Anterior cingulate cortex (tissue), 58 donors: ENCODE results near the gene SLC25A22.
A peak's percentile ranks its signal among the peaks of the same experiment; 100 is the strongest.

Experiments used
- DNase-seq, 58 donors: peaks; one replicate each; lab custom pipeline; 2025; lab: John Stamatoyannopoulos, UW

The SLC25A22 gene

DNA sequence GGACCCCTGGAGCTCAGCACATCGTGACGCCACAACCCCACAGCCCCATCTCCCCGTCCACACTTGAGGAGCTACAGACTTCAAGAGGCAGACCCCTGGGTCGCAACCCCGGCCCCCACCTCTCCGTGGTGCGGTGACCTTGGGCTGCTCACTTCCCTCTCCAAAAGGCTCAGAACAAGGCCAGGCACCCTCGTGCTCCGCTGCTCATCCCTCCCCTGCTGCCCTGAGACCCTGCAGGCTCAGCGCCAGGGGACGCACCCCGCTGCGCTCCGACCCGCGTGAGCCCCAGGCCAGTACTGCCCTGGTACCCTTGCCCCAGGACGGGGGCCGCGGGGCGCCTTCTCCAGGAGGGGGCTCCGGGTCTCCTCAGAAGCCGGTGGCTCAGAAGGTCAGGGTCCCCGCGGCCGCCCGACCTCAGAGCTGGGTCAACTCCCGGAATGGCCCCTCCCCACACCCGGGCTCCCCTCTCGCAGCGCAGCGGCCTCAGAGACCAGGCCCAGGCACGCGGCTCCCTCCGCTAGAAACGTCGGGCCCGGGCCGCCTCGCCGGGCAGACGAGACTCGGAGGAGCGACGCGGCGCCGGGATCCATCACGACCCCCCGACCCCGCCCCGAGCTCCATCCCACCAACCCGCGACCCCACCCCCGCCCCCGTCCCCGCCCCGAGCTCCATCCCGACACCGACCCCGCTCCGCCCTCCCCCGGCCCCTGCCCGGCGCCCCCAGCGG lies 21.4 kb downstream of the SLC25A22 start:
- peak in 1 of 58 donors; percentile 72 for DNase-seq

DNA sequence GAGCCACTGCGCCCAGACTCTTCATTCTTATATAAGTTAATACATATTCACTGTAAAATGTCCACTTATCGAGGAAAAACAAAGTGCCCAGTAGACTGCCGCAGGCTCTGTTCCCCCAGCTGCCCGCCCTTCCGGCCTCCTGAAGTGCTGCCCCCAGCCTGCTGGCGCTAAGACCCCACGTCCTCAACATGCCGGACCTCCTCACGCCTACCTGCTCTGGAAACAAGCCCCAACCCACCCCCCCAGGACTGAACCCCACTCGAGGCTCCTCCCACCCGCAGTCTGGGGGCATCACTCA lies 21.9 kb downstream of the SLC25A22 start:
- DNase-seq: no peak

DNA sequence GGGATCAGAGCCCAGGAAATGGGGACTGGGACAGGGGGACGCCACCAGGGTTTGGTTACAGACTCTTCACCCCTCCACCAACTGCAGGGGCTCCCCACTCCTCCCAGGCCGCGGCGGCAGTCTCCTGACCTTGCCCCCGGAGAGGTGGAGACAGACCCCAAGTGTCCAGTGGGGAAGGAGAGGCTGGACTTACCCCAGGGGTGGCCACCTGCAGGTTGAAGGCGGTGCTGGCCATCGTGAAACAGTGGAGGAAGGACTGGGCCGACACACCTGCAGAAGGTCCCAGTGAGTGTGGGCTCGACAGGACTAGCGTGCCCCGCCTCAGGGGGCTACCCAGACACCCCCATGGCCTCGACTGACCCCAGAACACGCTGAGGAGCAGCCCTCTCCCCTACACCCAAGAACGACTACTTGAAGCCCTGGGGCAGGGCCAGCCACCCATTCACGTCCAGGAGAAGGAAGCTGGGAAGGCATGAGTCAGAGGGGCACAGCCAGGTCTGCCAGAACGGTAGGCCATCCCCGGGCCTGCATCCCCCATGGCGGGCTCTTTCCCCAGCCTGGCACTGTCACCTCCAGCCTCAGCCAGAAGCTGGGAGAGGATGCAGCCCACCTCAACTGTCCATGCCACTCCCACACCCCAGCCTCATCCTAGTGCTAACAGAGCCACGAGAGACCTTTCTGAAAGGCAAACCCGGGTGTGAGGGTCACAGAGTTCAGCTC lies 23.0 kb downstream of the SLC25A22 start:
- DNase-seq: no peak

DNA sequence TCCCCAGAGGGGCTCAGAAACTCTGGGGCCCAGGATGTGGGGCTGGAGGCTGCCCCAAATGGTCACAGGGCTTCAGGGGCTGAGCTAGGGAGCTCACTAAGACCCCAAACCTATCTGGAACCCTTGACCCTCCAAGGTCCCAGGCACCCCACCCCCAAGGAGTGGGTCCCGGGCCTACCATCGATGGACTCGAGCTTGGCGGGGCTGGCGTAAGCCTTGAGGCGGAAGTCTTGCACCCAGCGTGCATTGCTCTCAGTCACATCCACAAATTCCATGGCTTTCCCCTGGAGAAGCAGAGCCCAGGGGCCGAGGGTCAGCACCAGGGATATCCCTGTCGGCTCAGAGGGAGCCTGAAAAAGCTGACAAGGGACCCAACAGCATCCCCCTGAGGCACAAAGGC lies 24.3 kb downstream of the SLC25A22 start:
- DNase-seq: no peak

DNA sequence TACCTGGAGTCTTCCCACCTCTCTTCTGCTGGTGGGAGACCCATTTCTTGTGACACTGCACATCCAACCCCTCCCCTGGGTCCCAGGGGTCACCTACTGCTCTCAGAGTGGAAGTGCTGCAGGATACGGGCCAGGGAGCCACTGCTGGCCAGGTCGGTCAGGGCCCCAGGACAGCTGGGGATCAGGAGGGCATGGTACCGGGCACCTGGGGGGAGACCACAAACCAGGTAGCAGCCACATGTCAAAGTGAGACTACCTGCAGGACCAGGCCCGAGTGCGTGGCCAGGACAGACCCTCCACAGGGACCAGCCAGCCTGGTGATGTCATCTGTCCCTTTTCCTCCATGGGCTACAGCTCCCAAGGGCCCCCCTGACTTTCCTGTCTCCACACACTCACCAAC lies 24.7 kb downstream of the SLC25A22 start:
- no peak for DNase-seq

DNA sequence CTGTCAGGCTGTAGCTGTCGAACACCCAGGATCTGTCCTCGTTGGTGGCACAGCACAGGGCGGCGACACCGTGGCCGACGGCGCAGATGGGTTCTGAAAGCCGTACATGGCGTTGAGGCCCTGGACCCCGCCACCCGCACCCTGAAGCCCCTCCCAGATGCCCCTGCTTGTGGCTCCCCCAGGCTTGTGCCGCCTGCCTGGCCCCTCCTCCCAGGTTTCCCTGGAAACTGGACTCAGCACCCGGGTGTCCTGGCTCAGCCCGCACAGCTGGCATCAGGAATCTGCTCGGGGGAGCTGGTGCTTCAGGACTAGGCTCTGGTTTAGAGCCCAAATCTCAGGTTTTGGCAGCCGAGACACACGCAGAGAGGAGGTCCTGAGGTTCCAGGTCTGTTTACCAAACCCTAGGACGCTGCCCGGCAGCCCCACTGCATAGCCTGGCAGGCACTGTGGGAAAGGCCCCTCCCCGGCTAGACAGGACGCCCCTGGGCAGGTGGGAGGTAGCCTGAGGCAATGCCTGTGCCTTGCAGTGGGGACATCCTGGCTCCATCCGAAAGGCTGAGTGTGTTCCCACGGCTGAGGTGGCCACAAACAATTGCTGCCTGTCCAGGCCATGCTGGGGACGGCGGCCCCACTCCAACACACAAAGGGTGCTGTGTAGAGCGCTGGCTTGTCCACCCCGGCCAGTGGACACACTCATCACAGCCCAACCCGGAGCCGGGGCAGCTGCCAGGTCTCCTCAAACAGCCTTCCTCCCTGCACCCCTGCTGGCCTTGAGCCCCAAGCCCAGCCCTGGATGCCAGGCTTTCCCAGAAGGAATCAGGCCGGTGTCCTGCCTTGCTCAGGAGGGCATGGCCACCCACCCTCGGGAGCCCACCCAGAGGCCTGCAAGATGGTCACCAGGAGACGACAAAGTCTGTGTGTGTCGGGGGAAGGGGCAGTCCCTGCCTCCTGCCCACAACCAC lies 25.4 kb downstream of the SLC25A22 start:
- DNase-seq: peak in 56 of 58 donors; percentile 30 to 97 (median 88)

DNA sequence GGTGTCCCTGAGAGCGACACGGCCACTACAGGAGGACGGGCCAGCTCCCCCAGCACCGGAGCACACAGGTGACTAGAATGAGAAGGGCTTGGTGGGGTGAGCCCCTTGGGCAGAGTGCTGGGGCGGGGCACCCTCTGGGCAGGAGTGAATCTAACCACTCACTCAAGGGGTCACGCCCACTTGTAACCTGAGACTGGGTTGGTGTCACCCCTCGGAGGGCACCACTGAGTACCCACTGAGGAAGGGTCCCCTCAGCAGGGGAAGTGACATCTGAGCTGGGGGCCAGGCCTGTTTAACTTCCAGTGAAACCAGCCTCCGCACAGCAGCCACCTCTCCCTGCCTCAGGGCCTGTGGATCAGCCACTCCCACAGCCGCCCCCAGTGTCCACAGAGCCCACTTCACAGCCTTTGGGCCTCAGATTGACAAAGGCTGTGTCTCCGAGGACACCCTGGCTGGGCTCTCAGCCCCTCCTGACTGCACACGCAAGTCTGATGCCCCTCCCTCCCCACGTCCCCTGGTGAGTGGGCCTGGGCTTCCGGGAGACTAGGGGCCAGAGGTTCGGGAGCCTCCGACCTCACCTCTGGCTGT lies 26.4 kb downstream of the SLC25A22 start:
- DNase-seq: no peak

DNA sequence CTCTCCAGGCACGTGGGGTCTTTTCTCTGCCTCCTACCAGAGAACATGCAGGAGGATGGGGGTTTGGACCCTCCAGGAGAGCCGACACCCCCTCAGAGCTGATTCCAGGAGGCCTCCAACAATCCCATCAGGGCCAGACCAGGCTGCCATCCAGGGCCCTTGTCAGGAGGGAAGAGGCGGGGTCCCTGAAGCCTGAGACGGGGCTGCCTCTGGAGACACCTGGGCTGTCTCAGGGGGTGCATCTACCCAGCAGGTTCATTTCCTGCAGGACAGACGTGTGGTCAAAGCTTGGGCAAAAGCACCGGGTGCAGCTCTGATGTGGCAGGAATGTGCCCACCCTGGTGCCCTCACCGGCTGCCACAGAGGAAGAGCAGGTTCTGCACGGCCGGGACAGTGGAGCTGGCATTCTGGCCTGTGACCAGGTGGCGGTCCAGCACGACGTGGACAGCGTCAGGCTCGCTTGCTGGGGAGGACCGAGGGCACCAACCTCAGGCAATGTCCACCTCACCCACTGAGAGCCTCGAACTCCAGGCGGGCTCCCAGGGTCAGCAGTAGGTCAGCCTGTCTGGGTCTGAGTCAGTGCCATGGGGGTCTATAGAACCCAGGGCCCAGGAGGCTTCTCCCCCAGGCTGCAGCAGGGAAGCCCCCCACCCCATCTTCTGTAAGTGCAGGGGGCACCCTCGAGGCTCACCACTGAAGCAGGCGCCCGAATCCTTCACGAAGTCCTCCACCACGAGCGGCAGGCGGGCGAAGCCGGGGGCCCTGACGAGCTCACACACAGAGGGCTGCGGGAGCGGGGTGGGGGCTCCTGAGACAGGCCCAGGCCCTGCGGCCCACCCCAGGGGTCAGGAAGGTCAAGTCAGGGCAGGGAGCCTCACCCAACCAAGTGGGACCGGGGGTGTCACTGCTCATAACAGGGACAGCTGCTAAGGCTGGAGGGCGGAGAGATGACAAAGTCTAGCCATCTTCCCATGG lies 27.2 kb downstream of the SLC25A22 start:
- DNase-seq: no peak

DNA sequence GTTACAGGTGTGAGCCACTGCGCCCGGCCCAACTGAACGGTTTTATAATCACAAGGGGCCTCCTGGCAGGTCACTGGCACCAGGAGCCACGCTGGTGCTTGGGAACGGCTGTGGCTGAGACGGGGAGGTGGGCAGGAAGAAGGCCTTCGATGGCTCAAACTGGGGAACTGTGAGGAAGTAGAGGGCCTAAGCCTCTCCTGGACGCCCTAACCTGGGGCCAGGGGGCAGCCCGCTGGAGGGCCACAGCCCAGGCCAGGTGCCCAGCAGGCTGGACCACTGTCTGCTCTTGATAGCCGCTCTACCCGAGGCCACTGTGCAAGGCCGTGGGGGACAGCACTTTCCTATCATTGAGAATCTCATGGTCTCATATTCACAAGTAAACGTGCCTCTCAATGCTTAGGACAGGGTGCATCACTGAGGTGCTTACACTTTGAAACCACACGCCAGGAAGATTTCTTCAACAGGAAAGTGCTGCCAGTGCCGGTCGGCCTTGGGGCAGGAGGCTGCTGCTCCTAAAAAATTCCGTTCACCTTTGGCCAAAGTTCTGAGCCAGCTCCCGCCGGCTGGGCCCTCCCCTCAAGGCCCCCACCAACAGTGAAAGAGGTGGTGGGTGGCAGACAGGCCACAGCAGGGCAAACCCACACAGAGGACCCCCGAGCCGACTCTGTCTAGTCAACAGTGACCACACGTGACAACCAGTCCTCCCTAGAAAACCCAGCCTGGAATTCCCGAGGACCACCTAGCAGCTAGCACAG lies 28.0 kb downstream of the SLC25A22 start:
- no peak for DNase-seq

DNA sequence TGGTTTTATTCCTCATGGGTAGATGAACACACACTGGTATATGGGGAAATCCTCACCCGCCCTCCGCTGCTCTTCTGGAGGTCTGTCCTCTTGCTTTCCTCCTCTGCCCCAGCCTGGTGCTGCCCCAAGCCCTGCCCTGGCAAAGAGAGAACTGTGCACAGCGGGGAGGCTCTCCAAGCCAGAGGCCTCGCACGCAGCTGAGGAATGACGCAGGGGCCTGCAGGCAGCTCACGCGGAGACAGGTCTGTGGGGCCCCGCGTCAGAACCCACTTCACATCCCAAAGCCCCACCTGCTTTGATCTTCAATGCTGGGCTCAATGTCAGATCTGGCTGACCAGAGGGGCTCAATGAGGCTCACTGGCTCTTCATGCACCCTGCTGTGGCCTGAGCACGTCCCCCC lies 30.8 kb downstream of the SLC25A22 start:
- DNase-seq: peak in 1 of 58 donors; percentile 46

DNA sequence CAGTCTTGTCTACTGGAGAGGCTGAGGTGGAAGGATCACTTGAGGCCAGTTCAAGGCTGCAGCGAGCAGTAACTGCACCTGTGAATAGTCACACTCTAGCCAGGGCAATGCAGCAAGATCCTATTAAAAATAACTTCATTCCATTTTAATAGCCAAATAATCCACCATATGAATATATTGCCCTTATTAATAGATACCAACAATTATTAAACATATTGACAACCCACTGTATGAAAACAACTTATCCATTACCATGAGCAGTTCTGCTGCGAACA lies 31.2 kb downstream of the SLC25A22 start:
- DNase-seq: no peak

DNA sequence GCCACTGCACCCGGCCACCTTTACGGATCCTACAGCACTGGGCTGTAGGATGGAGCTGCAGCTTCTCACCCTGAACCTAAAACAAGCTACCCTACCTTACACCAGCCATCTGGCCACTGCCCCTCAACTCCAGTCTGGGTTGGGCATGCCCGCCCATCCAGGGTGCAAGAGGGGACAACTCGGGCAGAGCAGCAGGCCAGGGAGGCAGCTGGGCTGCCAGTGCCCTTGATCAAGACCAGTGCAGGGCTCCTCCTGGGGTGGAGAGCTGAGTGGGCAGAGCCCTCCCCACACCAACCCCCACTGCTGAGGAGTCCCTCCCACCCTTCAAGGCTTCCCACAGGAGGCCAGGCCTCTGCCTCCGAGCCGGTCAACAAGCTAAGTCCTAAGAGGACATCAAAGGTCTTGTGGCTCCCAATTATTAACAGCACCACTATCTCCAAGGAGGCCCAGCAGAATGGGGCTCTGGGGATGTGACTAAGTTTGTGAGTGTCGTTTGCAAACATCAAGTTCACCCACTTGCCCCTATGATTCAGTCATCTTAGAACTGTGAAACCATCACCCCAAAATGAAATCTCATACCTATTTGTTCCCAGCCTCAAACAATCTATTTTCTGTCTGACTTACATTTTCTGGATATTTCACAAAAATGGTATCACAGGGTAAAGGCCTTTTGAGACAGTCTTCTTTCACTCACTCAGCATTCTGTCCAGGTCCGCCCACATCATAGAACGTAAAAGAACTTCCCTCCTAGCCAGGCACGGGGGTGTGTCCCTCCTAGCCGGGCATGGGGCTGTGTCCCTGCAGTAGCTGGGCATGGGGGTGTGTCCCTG lies 31.8 kb downstream of the SLC25A22 start:
- DNase-seq: no peak

DNA sequence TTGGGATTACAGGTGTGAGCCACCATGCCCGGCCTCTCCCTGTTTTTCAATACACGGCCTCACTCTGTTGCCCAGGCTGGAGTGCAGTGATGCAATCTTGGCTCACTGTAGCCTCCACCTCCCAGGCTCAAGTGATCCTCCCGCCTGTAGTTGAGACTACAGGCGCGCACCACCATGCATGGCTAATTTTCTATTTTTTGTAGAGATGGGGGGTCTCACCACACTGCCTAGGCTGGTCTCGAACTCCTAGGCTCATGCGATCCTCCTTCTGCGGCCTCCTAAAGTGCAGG lies 32.3 kb downstream of the SLC25A22 start:
- DNase-seq: no peak

DNA sequence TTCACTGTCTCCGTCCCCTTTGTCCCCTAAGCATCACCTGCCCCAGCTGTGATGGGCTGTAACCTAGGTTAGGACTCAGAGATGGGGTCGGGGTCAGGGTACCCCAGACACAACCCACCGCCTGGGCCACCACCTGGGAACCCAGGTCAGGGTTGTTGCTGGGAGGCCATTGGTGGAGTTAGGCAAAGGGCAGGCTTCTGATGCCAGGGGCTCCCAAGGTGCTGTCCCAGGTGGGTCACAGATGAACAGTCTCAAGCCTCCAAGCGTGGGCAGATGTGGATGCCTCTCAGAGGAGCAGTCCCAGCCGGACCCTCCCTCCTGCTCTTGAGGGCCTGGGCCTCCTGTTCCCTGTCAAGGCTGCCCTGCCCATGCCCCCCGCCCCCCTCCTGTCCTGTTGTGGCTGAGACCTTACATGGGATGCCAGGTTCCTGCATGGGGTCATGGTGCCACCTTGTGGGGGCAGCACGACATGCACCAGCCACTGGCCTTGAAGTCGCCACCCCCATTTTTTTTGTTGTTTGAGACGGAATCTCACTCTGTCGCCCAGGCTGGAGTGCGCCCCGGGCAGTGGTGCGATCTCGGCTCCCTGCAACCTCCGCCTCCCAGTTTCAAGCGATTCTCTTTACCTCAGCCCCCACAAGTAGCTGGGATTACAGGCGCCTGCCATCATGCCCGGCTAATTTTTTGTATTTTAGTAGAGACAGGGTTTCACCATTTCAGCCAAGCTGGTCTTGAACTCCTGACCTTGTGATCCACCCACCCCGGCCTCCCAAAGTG lies 32.9 kb downstream of the SLC25A22 start:
- peak in 27 of 58 donors; percentile 23 to 69 (median 46) for DNase-seq

DNA sequence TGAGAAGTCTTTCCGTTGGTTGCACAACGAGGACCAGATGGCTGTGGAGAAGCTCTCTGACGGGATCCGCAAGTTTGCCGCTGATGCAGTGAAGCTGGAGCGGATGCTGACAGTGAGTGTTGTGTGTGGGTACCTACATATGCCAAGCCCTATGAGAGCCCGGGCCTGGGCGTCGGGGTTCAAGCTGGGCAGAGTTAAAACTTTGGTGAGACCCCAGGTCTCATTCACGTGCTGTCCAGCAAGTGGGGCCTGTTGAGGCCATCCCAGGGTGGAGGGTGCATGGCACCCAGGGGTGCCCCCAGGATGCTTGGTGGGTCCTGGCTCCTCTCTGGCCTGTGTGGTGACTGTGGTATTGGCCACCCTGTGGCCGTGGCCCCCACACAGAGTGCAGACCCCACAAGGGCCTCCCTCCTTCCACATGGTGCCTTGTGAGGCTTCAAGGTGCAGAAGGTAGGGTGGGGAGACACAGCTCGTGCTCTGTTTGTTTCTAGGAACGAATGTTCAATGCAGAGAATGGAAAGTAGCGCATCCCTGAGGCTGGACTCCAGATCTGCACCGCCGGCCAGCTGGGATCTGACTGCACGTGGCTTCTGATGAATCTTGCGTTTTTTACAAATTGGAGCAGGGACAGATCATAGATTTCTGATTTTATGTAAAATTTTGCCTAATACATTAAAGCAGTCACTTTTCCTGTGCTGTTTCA lies 33.6 kb downstream of the SLC25A22 start:
- no peak for DNase-seq

DNA sequence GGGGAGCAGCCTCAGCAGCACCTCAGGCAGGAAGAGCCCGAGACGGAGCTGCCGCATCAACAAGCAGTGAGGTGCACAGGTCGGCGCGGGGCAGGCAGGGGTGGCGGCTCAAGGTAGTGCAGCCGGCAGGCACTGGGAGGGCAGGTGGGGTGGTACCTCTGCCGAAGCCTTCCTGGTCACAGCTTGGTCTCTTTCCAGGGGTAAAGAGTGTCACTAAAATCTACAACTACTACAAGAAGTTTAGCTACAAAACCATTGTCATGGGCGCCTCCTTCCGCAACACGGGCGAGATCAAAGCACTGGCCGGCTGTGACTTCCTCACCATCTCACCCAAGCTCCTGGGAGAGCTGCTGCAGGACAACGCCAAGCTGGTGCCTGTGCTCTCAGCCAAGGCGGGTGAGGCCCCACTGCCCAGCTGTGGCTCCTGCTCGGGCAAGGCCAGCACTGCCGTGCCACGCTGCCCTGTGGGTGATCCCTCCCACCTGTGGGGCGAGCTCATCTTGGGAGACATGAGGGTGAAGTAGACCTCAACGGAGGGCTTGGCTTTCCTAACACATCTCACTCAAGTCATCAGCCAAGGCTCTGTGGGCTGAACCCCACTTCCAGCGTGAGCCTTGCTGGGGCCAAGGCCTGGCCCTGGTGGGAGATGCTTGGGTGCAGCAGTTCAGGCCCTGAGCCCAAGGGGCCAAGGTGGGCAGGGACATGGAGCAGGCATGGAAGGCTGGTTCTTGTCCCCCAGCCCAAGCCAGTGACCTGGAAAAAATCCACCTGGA lies 34.3 kb downstream of the SLC25A22 start:
- no peak for DNase-seq
